CD4-positive, alpha-beta T cell treated with Interferon gamma for 1 hour (primary cell): ENCODE results near the gene ARMC9.

Experiments
- DNase-seq: peaks from one replicate; pipeline ENCODE4 v3.0.0-alpha.2; 2020

The ARMC9 gene

GRCh38 chr2:231204146-231204545 is 5.7 kb downstream of the ARMC9 start:
- no peak for DNase-seq

- no peak for DNase-seq
Measured at GRCh38 chr2:231204581-231204980, 6.2 kb downstream of the ARMC9 start.

- no peak for DNase-seq
Measured at GRCh38 chr2:231207734-231208133, 9.3 kb downstream of the ARMC9 start.

- DNase-seq, result no peak
Measured at GRCh38 chr2:231210782-231211181, 12.4 kb downstream of the ARMC9 start.

GRCh38 chr2:231211486-231211885 is 13.1 kb downstream of the ARMC9 start:
- DNase-seq, result no peak

- DNase-seq, result no peak
Measured at GRCh38 chr2:231212329-231212845, 14.0 kb downstream of the ARMC9 start.

GRCh38 chr2:231213931-231214642 is 15.7 kb downstream of the ARMC9 start:
- no peak for DNase-seq

GRCh38 chr2:231218366-231218765 is 19.9 kb downstream of the ARMC9 start:
- DNase-seq, result no peak

GRCh38 chr2:231219289-231219688 is 20.9 kb downstream of the ARMC9 start:
- DNase-seq, result no peak

- DNase-seq, result no peak
Measured at GRCh38 chr2:231221761-231222160, 23.3 kb downstream of the ARMC9 start.

GRCh38 chr2:231222318-231223000 is 24.0 kb downstream of the ARMC9 start:
- no peak for DNase-seq

GRCh38 chr2:231223001-231223375 is 24.6 kb downstream of the ARMC9 start:
- DNase-seq, result no peak

GRCh38 chr2:231223458-231223976 is 25.1 kb downstream of the ARMC9 start:
- DNase-seq, result no peak

GRCh38 chr2:231227310-231228162 is 29.1 kb downstream of the ARMC9 start:
- peak; percentile 45 for DNase-seq

GRCh38 chr2:231228223-231228622 is 29.8 kb downstream of the ARMC9 start:
- DNase-seq, result peak; percentile 10

- no peak for DNase-seq
Measured at GRCh38 chr2:231228974-231229529, 30.6 kb downstream of the ARMC9 start.

- DNase-seq, result no peak
Measured at GRCh38 chr2:231235217-231235616, 36.8 kb downstream of the ARMC9 start.

GRCh38 chr2:231238689-231239088 is 40.3 kb downstream of the ARMC9 start:
- no peak for DNase-seq

GRCh38 chr2:231239751-231240150 is 41.3 kb downstream of the ARMC9 start:
- DNase-seq, result no peak

- DNase-seq, result no peak
Measured at GRCh38 chr2:231241755-231242507, 43.5 kb downstream of the ARMC9 start.

GRCh38 chr2:231243866-231244265 is 45.4 kb downstream of the ARMC9 start:
- no peak for DNase-seq
